Midbrain (tissue), 1 donor: ENCODE data around the gene TMEM17.

Source experiments
- DNase-seq: peaks from one replicate; lab custom pipeline; 2025; lab: John Stamatoyannopoulos, UW

Gene TMEM17

GRCh38 chr2:62455957-62456692, 49.9 kb downstream of the TMEM17 start:
- no peak for DNase-seq

DNA sequence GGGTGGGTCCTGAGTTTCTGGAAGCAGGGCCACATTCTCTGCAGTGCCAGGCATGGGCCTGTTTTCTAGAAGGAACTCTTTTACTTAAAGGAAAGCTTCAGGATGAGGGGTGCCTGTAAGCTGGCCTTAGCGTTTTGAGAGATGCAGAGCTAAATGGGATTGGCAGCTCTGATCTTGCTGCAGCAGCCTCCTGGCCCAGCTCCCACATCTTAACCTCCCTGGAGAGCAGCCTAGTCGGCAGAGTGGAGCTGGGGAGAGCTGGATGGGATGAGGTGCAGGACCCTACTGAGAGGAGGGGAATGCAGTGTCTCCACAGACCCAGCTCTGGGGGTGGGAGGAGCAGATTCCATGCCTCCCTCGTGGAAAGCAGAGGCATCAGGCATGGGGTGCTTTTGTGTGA, 52.0 kb downstream of the TMEM17 start:
- no peak for DNase-seq

GRCh38 chr2:62452701-62453454, 53.1 kb downstream of the TMEM17 start:
- no peak for DNase-seq

GRCh38 chr2:62450716-62451191, 55.2 kb downstream of the TMEM17 start:
- no peak for DNase-seq
